GM12891 (cell line): ENCODE results near the gene COLEC12.

Experiments
- DNase-seq: peaks from one replicate; pipeline ENCODE4 v3.0.0; 2011; ENCODE audit warnings: low spot score; ENCODE audit not compliant: insufficient read length
- FAIRE-seq: peaks from 2 replicates; lab custom pipeline; 2011; peaks lifted over from hg19 to GRCh38; lab: Jason Lieb, UNC
- PAX5 ChIP-seq: IDR thresholded peaks from 2 replicates; pipeline ENCODE4 v1.6.1; 2011; ENCODE audit warnings: low read length, moderate library complexity, mild to moderate bottlenecking; ENCODE audit not compliant: insufficient read depth, severe bottlenecking
- POLR2A ChIP-seq: IDR thresholded peaks from 2 replicates; pipeline ENCODE4 v1.6.1; 2011; ENCODE audit warnings: low read depth, low read length, control low read depth
- POLR2AphosphoS5 ChIP-seq: IDR thresholded peaks from 2 replicates; pipeline ENCODE4 v1.6.1; 2011; ENCODE audit warnings: low read depth, low read length, control low read depth
- POU2F2 ChIP-seq: IDR thresholded peaks from 2 replicates; pipeline ENCODE4 v1.6.1; 2011; ENCODE audit warnings: low read depth, mild to moderate bottlenecking, control low read depth, low read length, moderate library complexity
- SPI1 ChIP-seq: IDR thresholded peaks from 2 replicates; pipeline ENCODE4 v1.6.1; 2011; ENCODE audit warnings: low read depth, low read length, control low read depth
- TAF1 ChIP-seq: IDR thresholded peaks from 2 replicates; pipeline ENCODE4 v1.6.1; 2011; ENCODE audit warnings: low read depth, low read length, control low read depth

Gene COLEC12

DNA sequence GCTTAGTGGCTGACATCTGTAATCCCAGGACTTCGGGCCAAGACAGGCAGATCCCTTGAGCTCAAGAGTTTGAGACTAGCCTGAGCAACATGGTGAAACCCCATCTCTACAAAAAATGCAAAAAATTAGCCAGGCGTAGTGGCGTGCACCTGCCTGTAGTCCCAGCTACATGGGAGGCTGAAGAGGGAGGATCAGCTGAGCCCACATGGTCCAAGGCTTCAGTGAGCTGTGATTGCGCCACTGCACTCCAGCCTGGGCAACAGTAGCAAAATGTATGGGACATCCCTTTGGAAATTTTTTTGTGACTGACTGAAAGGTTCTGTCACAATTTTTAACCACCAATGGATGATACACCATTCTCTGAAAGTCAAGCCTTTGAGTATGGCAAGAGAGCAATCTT is 6.3 kb upstream of the COLEC12 start:
- no peak for TF ChIP-seq POU2F2
- TF ChIP-seq SPI1 = no peak
- TF ChIP-seq POLR2A = no peak
- DNase-seq (no peak), FAIRE-seq (no peak)

DNA sequence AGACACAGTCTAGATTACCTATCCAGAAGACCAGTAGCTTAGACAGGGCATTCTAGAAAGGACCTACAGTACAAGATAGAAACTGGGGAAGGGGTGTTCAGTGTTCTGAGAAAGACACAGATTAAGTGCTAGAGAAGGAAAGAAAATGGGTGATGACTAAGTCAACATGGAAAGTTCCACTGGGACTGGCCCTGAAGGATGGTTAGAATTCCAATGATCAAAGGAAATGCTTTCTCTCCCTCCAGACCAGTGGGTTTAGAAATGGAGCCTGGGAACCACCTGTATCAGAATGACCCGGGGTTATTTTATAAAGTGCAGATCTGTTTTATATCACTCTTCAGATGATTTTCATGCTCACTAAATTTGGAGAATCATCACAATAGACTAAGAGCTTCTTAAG is 5.8 kb upstream of the COLEC12 start:
- FAIRE-seq = no peak
- DNase-seq = no peak
- TF ChIP-seq TAF1 = no peak
- TF ChIP-seq PAX5 = no peak
- no peak for TF ChIP-seq SPI1
- no peak for TF ChIP-seq POLR2A
- TF ChIP-seq POLR2AphosphoS5 = no peak
- TF ChIP-seq POU2F2 = no peak

DNA sequence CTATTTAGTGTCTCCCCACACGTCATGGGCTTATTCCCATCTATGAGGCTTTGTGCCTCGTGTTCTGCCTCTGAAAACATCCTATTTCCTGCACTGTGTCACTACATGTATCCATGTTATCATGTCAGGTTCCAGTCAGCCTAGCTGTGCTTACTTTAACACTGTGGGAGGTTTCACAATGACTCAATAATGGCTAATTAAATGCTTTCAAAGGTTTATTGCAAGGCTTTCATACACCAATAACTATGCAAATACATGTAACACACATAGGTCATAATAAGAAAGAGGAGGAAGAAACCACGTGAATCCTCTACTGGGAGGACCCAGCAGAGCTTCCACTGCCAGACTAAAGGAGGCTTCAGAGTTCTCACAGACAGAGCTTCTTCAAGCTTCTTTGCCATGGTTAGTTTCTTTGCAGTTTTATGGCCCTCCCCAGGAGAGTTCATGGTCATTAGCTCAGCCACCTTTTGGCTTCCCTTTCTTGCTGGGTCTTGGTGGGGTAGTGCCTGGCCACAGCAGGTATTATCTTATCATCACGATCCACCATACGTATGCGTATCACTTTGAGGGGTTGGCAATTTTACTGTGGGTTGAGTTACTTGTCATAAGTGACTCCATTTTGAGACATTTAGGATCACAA is 5.1 kb upstream of the COLEC12 start:
- FAIRE-seq = peak; percentile 47
- DNase-seq = no peak
- no peak for TF ChIP-seq POU2F2
- no peak for TF ChIP-seq POLR2A
- no peak for TF ChIP-seq TAF1
- TF ChIP-seq PAX5 = no peak
- no peak for TF ChIP-seq SPI1
- no peak for TF ChIP-seq POLR2AphosphoS5

DNA sequence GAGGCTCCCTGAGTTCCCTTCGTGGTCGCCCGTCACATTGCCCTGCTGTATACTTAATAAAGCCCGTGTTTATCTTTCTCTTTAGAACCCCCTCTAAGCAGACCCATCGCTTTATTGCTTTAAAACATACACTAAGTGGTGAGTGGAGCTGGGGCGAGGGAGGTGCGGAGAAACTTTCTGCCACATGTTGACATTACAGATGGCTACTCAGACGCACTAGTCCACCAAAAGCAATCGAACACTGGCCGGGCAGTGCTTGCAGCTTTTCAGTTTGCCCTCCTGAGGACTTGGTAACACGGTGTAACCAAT is 859 bp upstream of the COLEC12 start:
- TF ChIP-seq PAX5 = no peak
- TF ChIP-seq POLR2AphosphoS5 = no peak
- TF ChIP-seq SPI1 = no peak
- TF ChIP-seq POLR2A = no peak
- no peak for TF ChIP-seq POU2F2
- no peak for TF ChIP-seq TAF1
- DNase-seq (no peak), FAIRE-seq (no peak)

DNA sequence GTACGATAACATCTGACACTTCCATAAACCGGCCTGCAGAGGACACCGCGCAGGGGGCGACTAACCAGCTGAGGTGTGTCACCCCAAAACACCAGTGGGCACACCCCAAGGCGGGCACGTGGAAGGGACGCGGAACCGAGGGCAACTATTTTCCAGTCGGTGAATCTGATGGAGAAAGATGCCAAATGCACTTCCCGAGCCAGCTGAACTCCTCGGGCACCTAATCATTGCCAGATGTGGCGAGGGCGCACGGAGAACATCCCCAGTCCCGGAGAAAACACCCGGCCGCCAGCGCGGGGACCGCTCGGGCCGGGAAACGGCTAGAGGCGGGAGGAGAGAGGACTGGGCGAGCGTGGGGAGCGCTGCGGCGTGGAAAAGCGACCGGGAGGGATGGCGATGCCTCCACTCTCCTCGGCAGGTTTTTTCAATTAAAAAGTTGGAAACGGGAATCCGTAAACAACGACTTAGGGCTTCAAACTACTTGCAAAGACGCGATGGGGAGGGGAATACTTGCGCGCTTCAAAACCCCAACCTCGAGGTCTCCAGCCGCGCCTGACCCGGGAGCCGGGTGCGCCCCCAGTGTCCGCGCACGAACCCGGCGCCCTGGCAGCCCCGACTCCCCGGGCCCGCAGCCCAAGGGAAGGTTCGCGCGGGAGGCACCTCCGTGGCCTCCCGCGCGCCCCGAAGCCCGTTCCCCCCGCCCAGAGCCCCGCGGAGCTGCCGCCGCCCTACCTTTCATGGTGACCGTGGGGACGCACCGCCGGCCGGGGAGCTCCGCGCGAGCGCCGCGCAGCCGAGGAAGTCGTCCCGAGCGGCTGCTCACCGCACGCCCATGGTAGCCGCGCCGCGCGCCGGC is 497 bp downstream of the COLEC12 start:
- no peak for FAIRE-seq
- no peak for DNase-seq
- TF ChIP-seq POLR2A (no peak), POU2F2 (no peak), TAF1 (no peak), SPI1 (no peak), POLR2AphosphoS5 (no peak), PAX5 (no peak)

DNA sequence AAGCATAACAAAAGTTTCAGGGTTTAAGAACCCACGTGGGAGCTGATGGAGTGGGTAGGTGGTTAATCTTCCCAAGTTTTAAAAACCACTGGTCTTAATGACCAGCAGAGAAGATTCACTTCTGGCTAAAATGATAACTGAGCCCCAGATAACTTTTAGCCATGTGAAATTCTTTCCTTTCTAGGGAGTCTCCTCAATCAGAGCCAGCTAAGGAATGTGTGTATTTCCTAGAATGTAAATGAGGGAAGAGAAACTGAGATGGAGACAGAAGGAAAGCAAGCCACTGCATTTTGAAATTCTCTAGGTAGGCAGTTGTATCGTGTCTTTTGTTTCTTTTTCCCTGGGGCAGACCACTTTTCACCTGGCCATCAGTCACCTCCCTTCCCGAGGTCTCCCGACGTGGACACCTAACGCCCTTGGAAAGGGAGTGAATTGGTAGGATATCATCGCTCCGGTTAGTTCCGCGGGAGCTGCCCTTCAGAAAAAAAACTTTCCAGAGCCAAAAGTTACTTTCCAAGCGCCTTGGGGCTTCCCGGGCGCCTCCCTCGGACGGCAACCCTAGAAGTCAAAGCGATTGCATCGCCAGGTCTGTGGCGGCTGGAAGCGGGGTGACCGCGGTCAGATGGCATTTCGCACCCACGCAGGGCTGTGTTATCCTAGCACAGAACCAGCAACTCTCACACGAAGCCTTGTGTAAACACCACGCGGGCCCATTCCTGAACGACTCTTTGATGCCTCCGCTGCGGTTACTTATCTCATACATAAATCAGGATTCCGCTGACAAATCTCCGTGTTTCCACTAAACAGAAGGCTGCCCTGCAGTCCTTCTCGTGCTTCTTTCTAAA is 1.3 kb downstream of the COLEC12 start:
- TF ChIP-seq POLR2AphosphoS5 (no peak), POLR2A (no peak), PAX5 (no peak), POU2F2 (no peak), TAF1 (no peak), SPI1 (no peak)
- DNase-seq (no peak), FAIRE-seq (no peak)

DNA sequence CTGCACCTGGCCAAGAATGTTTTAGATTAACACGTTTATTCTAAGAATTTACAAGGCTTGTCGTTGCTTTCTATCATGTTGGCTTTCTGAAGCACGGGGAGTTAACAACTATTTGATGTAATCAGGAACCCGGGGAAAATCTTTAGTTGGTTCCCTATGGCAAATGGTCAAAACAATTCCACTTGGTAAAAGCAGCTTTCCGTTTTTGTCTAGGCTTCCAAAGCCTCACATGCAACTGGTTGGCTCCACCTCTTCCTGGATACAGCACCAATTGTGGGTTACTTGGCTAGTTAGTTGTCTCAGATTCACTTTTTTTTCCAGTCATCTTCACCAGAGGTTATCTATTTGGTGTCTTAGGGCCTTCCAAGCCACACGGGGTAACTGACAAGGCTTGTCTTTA is 2.8 kb downstream of the COLEC12 start:
- TF ChIP-seq POLR2A (no peak), POU2F2 (no peak), POLR2AphosphoS5 (no peak), PAX5 (no peak), SPI1 (no peak), TAF1 (no peak)
- DNase-seq = no peak
- no peak for FAIRE-seq

DNA sequence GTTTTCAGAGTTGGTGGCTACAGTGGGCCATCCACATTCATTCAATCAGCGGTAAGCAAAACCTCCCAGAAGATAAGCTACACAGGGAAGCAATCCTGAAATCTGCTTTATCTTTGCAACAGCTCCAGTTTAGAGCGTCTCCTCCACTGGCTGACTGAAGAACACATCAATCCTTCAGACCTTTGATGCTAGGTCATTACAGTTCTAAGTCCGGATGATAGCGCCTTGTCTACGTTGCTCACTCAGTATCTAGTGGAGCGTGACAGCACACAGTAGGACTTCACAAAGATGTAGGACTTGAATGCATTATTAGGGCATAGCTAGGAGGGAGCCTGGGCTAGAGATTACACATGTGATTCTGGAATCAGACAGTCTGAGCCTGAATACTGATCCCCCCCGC is 5.0 kb downstream of the COLEC12 start:
- no peak for FAIRE-seq
- DNase-seq = no peak
- TF ChIP-seq POU2F2 = no peak

DNA sequence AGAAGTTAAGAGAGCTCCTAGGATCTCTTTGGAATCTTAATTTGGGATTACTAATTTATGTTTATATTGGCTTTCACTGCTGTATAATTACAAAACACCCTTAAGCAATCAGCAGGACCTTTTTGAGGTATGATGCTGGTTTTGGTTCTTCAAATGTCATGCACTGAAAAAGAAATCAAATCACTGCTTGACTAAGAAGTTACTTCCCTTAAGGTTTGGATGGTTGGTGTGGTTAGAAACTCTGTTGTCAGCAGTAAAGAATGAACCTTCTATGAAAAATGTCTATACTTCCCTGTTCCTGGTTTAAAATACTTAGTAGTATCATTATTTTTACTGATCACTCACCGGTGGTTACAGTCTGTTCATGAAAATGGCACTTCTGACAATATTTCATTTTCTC is 5.5 kb downstream of the COLEC12 start:
- DNase-seq = no peak
- FAIRE-seq = no peak
- no peak for TF ChIP-seq SPI1
- no peak for TF ChIP-seq POLR2AphosphoS5

DNA sequence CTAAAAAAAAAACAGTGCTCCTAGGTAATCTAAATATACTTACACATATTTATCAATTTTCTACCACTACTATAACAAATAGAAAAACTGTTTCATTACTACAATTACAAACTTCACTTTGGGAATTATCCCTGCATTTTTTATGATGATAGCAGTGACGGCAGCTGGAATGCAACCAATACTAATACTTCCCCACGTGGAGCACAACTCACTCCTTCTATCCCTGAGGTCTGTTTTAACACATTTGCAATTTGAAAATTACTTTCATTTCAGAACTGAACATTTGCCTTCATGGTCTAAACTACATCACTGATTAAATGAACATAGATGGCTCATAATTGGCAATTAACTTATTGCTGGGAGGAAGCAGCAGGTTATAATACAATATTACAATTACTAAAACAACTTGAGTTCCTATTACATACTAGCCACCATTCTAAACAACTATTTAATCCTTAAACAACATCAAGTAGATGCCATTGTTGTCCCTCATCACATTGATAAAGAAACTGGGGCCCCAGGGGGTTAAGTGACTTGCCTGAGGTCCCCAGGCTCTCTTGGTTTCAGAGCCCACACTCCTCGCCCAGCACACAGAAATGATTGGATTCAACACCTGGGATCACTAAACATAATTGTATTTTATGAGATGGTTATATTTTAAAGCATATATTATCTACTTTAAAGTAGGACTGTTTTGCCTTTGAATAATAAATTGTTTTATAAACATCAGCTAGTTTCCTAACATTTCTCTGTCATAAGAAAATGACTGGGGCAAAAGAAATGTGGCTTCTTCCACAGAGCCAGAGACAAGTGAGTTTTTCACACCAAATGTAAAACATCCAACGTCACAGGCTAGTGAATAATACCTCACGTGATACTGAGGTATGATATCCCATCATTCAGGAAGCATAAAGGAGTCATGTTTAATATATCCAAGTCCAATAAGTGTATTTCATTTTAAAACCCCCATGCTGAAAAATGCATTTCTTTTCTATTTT is 6.2 kb downstream of the COLEC12 start:
- no peak for FAIRE-seq
- no peak for TF ChIP-seq TAF1
- TF ChIP-seq SPI1 = no peak
- TF ChIP-seq POLR2A = no peak
- TF ChIP-seq PAX5 = no peak
- no peak for TF ChIP-seq POU2F2
- no peak for TF ChIP-seq POLR2AphosphoS5
- no peak for DNase-seq
